Bladder microvascular endothelial cell (primary cell): ENCODE data around the gene ALDH3B1. TPM values are rescaled to one million over a fixed set of nuclear protein-coding genes. Genes with fewer than 3 reads are reported as not detected.

Experiments used
- total RNA-seq: library from RNA; depleted of rRNA; stranded (reverse); fragments of >200 nt; gene quantifications from 2 replicates; pipeline ENCODE4 v1.2.3, GENCODE V29; 2014

Gene ALDH3B1, protein sequence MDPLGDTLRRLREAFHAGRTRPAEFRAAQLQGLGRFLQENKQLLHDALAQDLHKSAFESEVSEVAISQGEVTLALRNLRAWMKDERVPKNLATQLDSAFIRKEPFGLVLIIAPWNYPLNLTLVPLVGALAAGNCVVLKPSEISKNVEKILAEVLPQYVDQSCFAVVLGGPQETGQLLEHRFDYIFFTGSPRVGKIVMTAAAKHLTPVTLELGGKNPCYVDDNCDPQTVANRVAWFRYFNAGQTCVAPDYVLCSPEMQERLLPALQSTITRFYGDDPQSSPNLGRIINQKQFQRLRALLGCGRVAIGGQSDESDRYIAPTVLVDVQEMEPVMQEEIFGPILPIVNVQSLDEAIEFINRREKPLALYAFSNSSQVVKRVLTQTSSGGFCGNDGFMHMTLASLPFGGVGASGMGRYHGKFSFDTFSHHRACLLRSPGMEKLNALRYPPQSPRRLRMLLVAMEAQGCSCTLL
- 0.16 and 0.63 TPM in 2 replicates for total RNA-seq

GRCh38 chr11:68010090-68011041, at the start of gene ALDH3B1:
Gene ALDH3B1 (plus strand): TSS chr11:68010327. CDS start chr11:68015298, 4,971 bp downstream.

GRCh38 chr11:68003846-68004550, 6.1 kb upstream of the ALDH3B1 start, which contains the start of gene UNC93B1:
Gene UNC93B1 (minus strand): TSS chr11:68004097. CDS start chr11:68004043, 54 bp downstream.

GRCh38 chr11:68030318-68031143, 20.4 kb downstream of the ALDH3B1 start, which contains the start of gene NDUFS8:
Gene NDUFS8 (plus strand): TSS chr11:68030681. CDS start chr11:68032152, 1,471 bp downstream.

DNA sequence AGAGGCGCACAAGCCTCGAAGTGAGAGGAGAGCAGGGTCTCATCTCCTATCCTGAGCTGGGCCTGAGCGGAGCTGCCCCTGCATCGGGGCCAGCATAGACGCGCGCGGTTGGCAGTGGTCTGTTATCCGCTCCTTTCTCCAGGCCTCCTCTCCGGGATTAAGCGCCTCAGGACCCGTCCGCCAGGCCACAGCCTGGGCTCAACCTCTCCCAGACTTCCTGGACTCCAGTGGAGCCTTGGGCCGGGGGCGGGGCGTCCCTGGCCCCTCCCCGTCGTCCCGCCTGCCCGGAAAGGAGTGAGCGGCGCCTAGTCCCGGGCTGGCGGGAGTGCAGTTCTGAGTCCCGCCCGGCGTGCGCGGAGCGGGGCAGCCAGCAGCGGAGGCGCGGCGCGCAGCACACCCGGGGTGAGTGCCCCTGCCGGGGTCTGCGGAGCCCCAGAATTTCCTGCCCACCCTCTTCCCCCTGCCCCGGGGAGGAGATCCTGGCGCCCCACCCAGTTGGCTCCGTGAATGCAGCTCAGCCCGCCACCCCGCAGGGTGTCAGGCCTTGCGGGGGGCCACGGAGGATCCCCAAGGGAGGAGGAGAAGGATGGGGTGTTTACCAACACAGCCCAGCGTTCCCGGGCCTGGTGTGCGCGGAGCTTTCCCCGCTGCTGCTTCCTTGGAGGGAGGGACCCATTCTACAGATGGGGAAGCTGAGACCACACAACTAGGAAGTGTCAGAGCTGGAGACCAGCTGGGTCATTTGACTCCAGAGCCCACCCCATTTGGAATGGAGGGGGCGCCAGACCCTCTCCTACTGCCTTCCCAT, 28.8 kb downstream of the ALDH3B1 start, which contains the start of gene TCIRG1:
Gene TCIRG1, plus strand, starts transcription at position 308 of the 808 bp plus-strand sequence. CDS start 2,247 bp downstream, outside the sequence.

Other genes with a start within 250 kb of the ALDH3B1 start
- 9.1 and 19.1 TPM in 2 replicates for gene UNC93B1, start 6.2 kb upstream of the ALDH3B1 start, total RNA-seq
- gene NDUFS8, start 20.4 kb downstream of the ALDH3B1 start, total RNA-seq: 92.6 and 97.9 TPM in 2 replicates
- 56.7 and 68.8 TPM in 2 replicates for gene TCIRG1, start 28.7 kb downstream of the ALDH3B1 start, total RNA-seq
- gene CHKA, start 111.1 kb downstream of the ALDH3B1 start, total RNA-seq: 14.6 and 49.6 TPM in 2 replicates
- gene KMT5B, start 203.0 kb downstream of the ALDH3B1 start, total RNA-seq: 16.4 and 36.7 TPM in 2 replicates